H4 (cell line): ENCODE results near the gene ACE. TPM values are rescaled to one million over a fixed set of nuclear protein-coding genes. Genes with fewer than 3 reads are reported as not detected.

Experiments
- DNase-seq: peaks from one replicate; pipeline ENCODE4 v3.0.0-alpha.2; 2015; ENCODE audit warnings: low spot score
- total RNA-seq: library from RNA; depleted of rRNA; stranded (reverse); fragments of >200 nt; shearing (Covaris generic); gene quantifications from 2 replicates; pipeline ENCODE4 v1.2.3, GENCODE V29; 2014

ACE gene
- total RNA-seq, 1 experiment from 2014 or later: not detected

GRCh38 chr17:63490858-63491400 lies 14.1 kb downstream of the ACE start:
- DNase-seq: no peak

GRCh38 chr17:63491413-63491812 lies 14.6 kb downstream of the ACE start:
- DNase-seq: no peak

- DNase-seq: no peak
These were observed 15.2 kb downstream of the ACE start for GRCh38 chr17:63491977-63492618.

- DNase-seq: no peak
These were observed 16.1 kb downstream of the ACE start for GRCh38 chr17:63492940-63493339.

- no peak for DNase-seq
These were observed 16.6 kb downstream of the ACE start for GRCh38 chr17:63493411-63493810.

GRCh38 chr17:63494300-63494928 lies 17.6 kb downstream of the ACE start:
- no peak for DNase-seq

GRCh38 chr17:63495491-63495890 lies 18.6 kb downstream of the ACE start:
- DNase-seq: no peak

- DNase-seq: no peak
These were observed 19.3 kb downstream of the ACE start for GRCh38 chr17:63496177-63496576.

- DNase-seq: no peak
These were observed 20.0 kb downstream of the ACE start for GRCh38 chr17:63496663-63497400.

- DNase-seq: peak; percentile 54
These were observed 21.0 kb downstream of the ACE start for GRCh38 chr17:63497708-63498483.

- peak; percentile 90 for DNase-seq
These were observed 21.9 kb downstream of the ACE start for GRCh38 chr17:63498626-63499195.

- DNase-seq: no peak
These were observed 23.9 kb downstream of the ACE start for GRCh38 chr17:63500543-63501390.

- DNase-seq: no peak
These were observed 26.5 kb downstream of the ACE start for GRCh38 chr17:63503341-63503705.

- no peak for DNase-seq
These were observed 27.4 kb downstream of the ACE start for GRCh38 chr17:63504261-63504660.

GRCh38 chr17:63505341-63505740 lies 28.5 kb downstream of the ACE start:
- DNase-seq: no peak

GRCh38 chr17:63506627-63507026 lies 29.8 kb downstream of the ACE start:
- no peak for DNase-seq

GRCh38 chr17:63511331-63511730 lies 34.5 kb downstream of the ACE start:
- no peak for DNase-seq

GRCh38 chr17:63512388-63512787 lies 35.5 kb downstream of the ACE start:
- no peak for DNase-seq

GRCh38 chr17:63512896-63513644 lies 36.2 kb downstream of the ACE start:
- no peak for DNase-seq

GRCh38 chr17:63514477-63514876 lies 37.6 kb downstream of the ACE start:
- no peak for DNase-seq
